H4 (cell line): ENCODE measurements around the gene SLC25A5. TPM values are rescaled to one million over a fixed set of nuclear protein-coding genes. Genes with fewer than 3 reads are reported as not detected.
A peak's percentile ranks its signal among the peaks of the same experiment; 100 is the strongest.
"Not testable (repeated sequence)": the region's sequence is repeated elsewhere in the genome, so short reads cannot be mapped to it uniquely, and the experiment has no call there.

Experiments used
- DNase-seq: peaks from one replicate; pipeline ENCODE4 v3.0.0-alpha.2; 2015; ENCODE audit warnings: low spot score
- total RNA-seq: library from RNA; depleted of rRNA; stranded (reverse); fragments of >200 nt; shearing (Covaris generic); gene quantifications from 2 replicates; pipeline ENCODE4 v1.2.3, GENCODE V29; 2014; rRNA removed

The SLC25A5 gene
- total RNA-seq, 1 experiment from 2014 or later, result 652 TPM

- not testable (repeated sequence) for DNase-seq
These were observed 36.9 kb downstream of the SLC25A5 start for GRCh38 chrX:119505145-119505544.

GRCh38 chrX:119505945-119506344 lies 37.7 kb downstream of the SLC25A5 start:
- no peak for DNase-seq

- DNase-seq, result no peak
These were observed 39.0 kb downstream of the SLC25A5 start for GRCh38 chrX:119507206-119507605.

- peak; percentile 69 for DNase-seq
These were observed 44.0 kb downstream of the SLC25A5 start for GRCh38 chrX:119512146-119512800.

GRCh38 chrX:119516157-119516702 lies 48.0 kb downstream of the SLC25A5 start:
- DNase-seq, result peak; percentile 59

GRCh38 chrX:119518371-119518770 lies 50.1 kb downstream of the SLC25A5 start:
- no peak for DNase-seq

Other genes starting within 250 kb of the SLC25A5 start
- 326 and 330 TPM in 2 replicates for gene PGRMC1, start 232.2 kb upstream of the SLC25A5 start, total RNA-seq
- gene SLC25A43, start 69.1 kb upstream of the SLC25A5 start, total RNA-seq, result 21.5 and 22.0 TPM in 2 replicates
- gene STEEP1, start 97.0 kb downstream of the SLC25A5 start, total RNA-seq, result 49.7 and 62.8 TPM in 2 replicates
- 37.5 and 52.1 TPM in 2 replicates for gene UBE2A, start 106.1 kb downstream of the SLC25A5 start, total RNA-seq
- 5.5 and 9.1 TPM in 2 replicates for gene NKRF, start 138.0 kb downstream of the SLC25A5 start, total RNA-seq
- 21.3 and 28.0 TPM in 2 replicates for gene SEPTIN6, start 224.7 kb downstream of the SLC25A5 start, total RNA-seq